Mucosa of stomach (tissue), 1 donor: ENCODE measurements around the gene THEMIS2.
A peak's percentile ranks its signal among the peaks of the same experiment; 100 is the strongest.

ENCODE experiments used
- H3K27me3 ChIP-seq: one replicate; pipeline ENCODE4 v1.7.0; 2013; ENCODE audit warnings: mild to moderate bottlenecking, low read length; ENCODE audit not compliant: control insufficient read depth, insufficient read depth
- H3K36me3 ChIP-seq: one replicate; pipeline ENCODE4 v1.7.0; 2013; ENCODE audit warnings: low read length; ENCODE audit not compliant: control insufficient read depth, insufficient read depth
- H3K4me1 ChIP-seq: one replicate; pipeline ENCODE4 v1.7.0; 2013; ENCODE audit warnings: mild to moderate bottlenecking, low read length; ENCODE audit not compliant: control insufficient read depth, insufficient read depth
- H3K4me3 ChIP-seq: one replicate; pipeline ENCODE4 v1.7.0; 2013; ENCODE audit warnings: low read length
- H3K9ac ChIP-seq: one replicate; pipeline ENCODE4 v1.7.0; 2013; ENCODE audit warnings: mild to moderate bottlenecking, low read length, moderate library complexity
- H3K9me3 ChIP-seq: one replicate; pipeline ENCODE4 v1.7.0; 2013; ENCODE audit warnings: mild to moderate bottlenecking, low read length, moderate library complexity; ENCODE audit not compliant: control insufficient read depth
- donor health status: Pancreatic carcinoma.

THEMIS2 gene

DNA sequence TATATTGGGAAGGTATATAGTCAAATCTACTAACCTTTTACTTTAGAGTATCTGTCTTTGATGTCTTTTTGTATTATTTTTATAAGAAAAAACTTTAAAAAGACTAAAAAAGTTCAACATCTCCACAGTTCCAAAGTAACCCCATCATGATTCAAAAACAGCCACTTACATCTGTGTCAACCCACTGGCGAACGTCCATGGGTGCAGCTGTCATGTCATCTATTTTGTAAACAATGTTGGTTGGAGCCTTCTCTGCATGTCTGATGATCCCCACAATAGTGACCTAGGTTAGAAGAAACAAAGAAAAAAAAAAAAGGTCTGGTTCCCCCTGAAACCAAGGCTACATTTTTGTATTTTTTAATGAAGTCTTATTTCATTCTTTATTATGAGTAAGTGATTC, 34.4 kb downstream of the THEMIS2 start:
- H3K9me3 ChIP-seq: no peaks in the 10 kb centered on the region
- H3K4me3 ChIP-seq: no peak overlapping the region
- H3K36me3 ChIP-seq: peaks cover 9% of the 10 kb centered on the region
- no peaks in the 10 kb centered on the region for H3K27me3 ChIP-seq
- no peak overlapping the region for H3K9ac ChIP-seq
- H3K4me1 ChIP-seq: no peaks in the 10 kb centered on the region

- peaks cover 9% of the 10 kb centered on the region for H3K36me3 ChIP-seq
Measured at GRCh38 chr1:27912429-27912828, 40.1 kb downstream of the THEMIS2 start.

DNA sequence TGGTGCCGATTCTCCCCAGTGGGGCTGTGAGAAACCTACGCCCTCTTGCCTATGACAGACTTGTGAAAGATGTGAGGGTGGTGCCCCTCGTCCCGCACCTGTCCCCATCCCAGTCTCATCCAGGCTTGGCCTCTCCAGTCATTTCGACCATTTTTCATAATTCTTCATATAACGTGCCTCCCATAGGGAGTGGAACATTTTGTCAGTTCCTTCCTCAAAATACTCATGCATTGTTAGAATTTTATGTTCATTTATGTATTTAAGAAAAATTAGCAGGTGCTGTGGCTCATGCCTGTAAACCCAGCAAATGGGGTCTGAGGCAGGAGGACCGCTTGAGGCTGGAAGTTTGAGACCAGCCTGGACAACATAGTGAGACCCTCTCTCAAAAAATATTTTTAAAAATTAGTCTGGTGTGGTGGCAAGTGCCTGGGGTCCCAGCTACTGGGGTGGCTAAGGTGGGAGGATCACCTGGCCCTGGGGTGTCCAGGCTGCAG, 42.8 kb downstream of the THEMIS2 start:
- peak overlapping the region; percentile 51 for H3K4me3 ChIP-seq
- no peaks in the 10 kb centered on the region for H3K27me3 ChIP-seq
- H3K4me1 ChIP-seq: peaks cover 5% of the 10 kb centered on the region
- no peaks in the 10 kb centered on the region for H3K36me3 ChIP-seq
- peaks cover 6% of the 10 kb centered on the region for H3K9me3 ChIP-seq
- H3K9ac ChIP-seq: no peak overlapping the region

More at GRCh38 chr1:27912429-27912828, 40.1 kb downstream of the THEMIS2 start:
- Histone ChIP-seq H3K4me1 (peaks cover 5% of the 10 kb centered on the region), H3K9ac (no peak overlapping the region), H3K27me3 (no peaks in the 10 kb centered on the region), H3K9me3 (peaks cover 6% of the 10 kb centered on the region), H3K4me3 (no peak overlapping the region)

DNA sequence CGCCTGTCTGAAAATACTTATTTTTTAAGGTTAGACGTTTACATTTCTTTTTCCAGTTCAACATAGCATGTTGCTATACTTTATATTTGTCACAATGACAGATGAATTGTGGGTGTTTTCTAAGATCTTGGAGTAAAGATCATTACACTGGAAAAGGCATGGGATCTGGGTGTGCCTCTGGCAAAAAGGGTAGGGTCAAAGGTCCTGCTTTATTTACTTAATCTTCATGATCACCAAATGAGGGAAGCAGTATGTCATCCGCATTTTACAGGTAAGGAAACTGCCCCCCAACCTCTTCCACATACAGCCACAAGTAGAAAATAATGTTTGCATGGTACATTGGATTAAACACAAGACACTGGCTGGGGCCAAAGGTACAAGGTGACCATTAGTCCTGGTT, 49.9 kb downstream of the THEMIS2 start:
- no peaks in the 10 kb centered on the region for H3K27me3 ChIP-seq
- no peak overlapping the region for H3K4me3 ChIP-seq
- no peak overlapping the region for H3K9ac ChIP-seq
- H3K36me3 ChIP-seq: no peaks in the 10 kb centered on the region
- no peaks in the 10 kb centered on the region for H3K9me3 ChIP-seq
- H3K4me1 ChIP-seq: no peaks in the 10 kb centered on the region

DNA sequence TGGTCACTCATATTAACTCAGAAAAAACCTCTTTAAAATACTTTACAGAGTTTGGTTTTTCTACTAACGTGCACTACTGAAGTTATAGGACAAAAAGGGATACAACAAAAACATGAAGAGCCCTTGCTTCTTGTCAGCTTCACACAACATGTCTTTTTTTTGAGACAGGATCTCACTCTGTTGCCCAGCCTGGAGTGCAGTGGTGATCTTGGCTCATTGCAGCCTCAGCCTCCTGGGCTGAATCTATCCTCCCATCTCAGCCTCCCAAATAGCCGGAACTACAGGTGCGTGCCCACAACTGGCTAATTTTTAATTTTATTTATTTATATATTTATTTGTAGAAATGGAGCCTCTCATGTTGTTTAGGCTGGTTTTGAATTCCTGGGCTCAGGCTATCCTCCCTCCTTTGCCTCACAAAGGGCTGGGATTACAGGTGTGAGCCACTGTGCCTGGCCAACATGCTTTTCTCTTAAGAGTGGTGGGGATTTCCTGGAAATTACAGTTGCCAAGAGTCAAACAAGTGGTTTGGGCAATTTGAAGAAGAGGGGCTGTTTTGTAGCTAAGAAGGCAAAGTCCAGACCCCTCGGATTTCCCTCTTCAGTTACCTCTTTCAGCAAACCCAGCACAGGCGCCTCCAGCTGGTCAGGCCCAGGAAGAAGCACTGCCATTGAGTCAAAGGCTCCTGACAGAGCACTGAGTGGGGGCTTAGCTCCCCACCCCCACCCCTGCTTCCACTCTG, 56.0 kb downstream of the THEMIS2 start:
- H3K9ac ChIP-seq: no peak overlapping the region
- H3K9me3 ChIP-seq: no peaks in the 10 kb centered on the region

DNA sequence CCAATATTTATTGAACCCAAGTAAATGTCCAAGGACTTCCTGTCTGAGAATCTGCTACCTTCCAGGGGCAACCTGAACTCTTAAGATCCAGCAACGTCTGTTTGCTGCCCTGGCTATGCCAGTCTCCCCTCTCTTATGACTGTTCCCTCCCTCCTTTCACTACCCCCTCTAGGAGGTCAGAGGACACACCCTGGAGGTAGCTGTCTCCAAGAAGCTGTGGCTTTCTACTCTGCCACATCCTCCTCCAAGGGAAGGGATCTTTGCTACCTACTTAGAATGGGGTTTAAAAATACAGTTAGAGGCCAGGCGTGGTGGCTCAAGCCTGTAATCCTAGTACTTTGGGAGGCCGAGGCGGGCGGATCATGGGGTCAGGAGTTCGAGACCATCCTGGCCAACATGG, 58.8 kb downstream of the THEMIS2 start:
- Histone ChIP-seq H3K9ac (no peak overlapping the region), H3K9me3 (no peaks in the 10 kb centered on the region), H3K4me1 (peaks cover 16% of the 10 kb centered on the region), H3K4me3 (no peak overlapping the region), H3K27me3 (peaks cover 6% of the 10 kb centered on the region), H3K36me3 (no peaks in the 10 kb centered on the region)

More for the DNA sequence above, 56.0 kb downstream of the THEMIS2 start:
- H3K4me3 ChIP-seq: no peak overlapping the region
- no peaks in the 10 kb centered on the region for H3K27me3 ChIP-seq
- H3K4me1 ChIP-seq: no peaks in the 10 kb centered on the region
- no peaks in the 10 kb centered on the region for H3K36me3 ChIP-seq

- no peak overlapping the region for H3K9ac ChIP-seq
- H3K9me3 ChIP-seq: no peaks in the 10 kb centered on the region
- H3K4me1 ChIP-seq: peaks cover 20% of the 10 kb centered on the region
- H3K36me3 ChIP-seq: no peaks in the 10 kb centered on the region
- H3K27me3 ChIP-seq: peaks cover 6% of the 10 kb centered on the region
- no peak overlapping the region for H3K4me3 ChIP-seq
Measured at GRCh38 chr1:27931759-27932158, 59.4 kb downstream of the THEMIS2 start.

DNA sequence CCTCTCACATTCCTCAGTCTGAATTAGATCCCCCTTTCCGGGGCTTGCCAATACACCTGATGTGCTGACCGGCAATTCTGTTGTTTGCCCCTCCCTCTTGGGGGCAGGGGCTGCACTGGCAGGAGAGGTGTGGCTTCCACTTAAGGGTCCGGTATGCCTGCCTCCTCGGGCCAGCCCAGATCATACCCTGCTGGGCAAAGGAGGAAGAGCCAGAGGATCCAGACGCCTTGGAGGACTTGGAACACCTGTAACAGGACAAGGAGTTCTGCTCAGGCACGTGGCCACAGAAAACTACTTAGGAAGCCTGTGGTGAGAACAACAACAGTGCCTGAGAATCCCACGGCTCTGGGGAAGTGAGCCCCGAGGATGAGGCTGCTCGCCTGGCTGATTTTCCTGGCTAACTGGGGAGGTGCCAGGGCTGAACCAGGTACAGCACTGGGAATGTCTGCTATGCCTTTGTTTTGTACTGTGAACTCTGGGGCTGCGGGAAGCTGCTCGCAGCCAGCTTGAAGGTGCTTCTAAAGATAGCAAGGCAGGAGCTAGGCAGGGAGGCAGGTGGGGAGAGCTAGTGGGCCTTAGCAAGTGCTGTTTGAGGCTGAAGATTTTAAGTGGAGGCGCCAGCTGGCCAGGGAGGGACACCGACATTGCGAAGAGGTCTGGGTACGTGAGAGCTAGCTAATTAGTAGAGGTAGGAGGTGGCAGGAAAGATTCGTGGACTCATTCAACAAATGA, 62.6 kb downstream of the THEMIS2 start, which contains the start of gene SMPDL3B:
TSS of gene SMPDL3B (plus strand) at position 183 of the 732 bp plus-strand sequence. CDS start at position 367, 184 bp downstream.
- Histone ChIP-seq H3K4me3 (peak within 1 kb of the TSS; percentile 47), H3K9ac (peak within 1 kb of the TSS; percentile 75), H3K36me3 (no peaks in the 10 kb centered on the region), H3K27me3 (peaks cover 6% of the 10 kb centered on the region), H3K9me3 (no peaks in the 10 kb centered on the region), H3K4me1 (peaks cover 26% of the 10 kb centered on the region)

DNA sequence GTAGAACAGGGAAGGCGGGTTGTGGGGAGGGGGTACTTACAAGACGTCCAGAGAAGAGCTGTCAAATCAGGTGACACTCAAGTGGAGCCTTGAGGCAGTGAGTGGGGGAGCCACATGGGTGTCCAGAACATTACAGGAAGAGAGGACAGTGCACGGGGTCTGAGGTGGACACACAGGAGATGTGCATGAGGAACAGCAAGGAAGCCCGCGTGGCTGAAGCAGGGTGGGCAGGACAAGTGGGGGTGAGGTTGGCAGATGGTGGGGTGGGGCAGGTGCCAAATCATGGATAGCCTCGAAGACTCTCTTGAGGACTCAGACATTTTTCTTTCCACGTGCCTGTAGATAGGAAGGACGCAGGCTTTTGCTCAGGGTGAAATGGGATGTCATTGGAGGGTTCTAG, 63.4 kb downstream of the THEMIS2 start:
- H3K4me1 ChIP-seq: peaks cover 29% of the 10 kb centered on the region
- no peaks in the 10 kb centered on the region for H3K9me3 ChIP-seq
- H3K4me3 ChIP-seq: peak overlapping the region; percentile 47
- peak overlapping the region; percentile 75 for H3K9ac ChIP-seq
- H3K36me3 ChIP-seq: no peaks in the 10 kb centered on the region
- H3K27me3 ChIP-seq: peaks cover 6% of the 10 kb centered on the region
